Right atrium auricular region (tissue), 2 donors: ENCODE data around the gene TAF3. TPM values are rescaled to one million over a fixed set of nuclear protein-coding genes. Genes with fewer than 3 reads are reported as not detected.

Source experiments
- DNase-seq: peaks from one replicate; pipeline ENCODE4 v3.0.0-alpha.2; 2019; ENCODE audit warnings: low spot score
- H3K27ac ChIP-seq, 2 donors: fragments of 200-600 bp; sonication (generic); 1 replicate in 1 of 2; 2 replicates in 1 of 2; pipeline ENCODE4 v1.5.1; 2016 to 2019
- H3K27me3 ChIP-seq, 2 donors: fragments of 200-600 bp; sonication (generic); one replicate each; pipeline versions ENCODE4 v1.5.1 to v1.6.0; 2017 to 2019
- H3K36me3 ChIP-seq: fragments of 200-600 bp; sonication (generic); one replicate; pipeline ENCODE4 v1.5.1; 2016
- H3K4me1 ChIP-seq, 2 donors: fragments of 200-600 bp; sonication (generic); one replicate each; pipeline versions ENCODE4 v1.5.1 to v1.6.0; 2017 to 2019
- H3K4me3 ChIP-seq, 2 donors: fragments of 200-600 bp; sonication (generic); 1 replicate in 1 of 2; 2 replicates in 1 of 2; pipeline ENCODE4 v1.5.1; 2017 to 2019; ENCODE audit warnings: mild to moderate bottlenecking in 1 of 2, moderate library complexity in 1 of 2
- H3K9me3 ChIP-seq, 2 donors: fragments of 200-600 bp; sonication (generic); one replicate each; pipeline ENCODE4 v1.5.1; 2019
- total RNA-seq, 2 donors: library from RNA; depleted of rRNA; stranded (reverse); fragments of >200 nt; gene quantifications; one replicate each; pipeline ENCODE4 v1.1.0, GENCODE V29; 2016
- TF ChIP-seq, protein P1 (sequence below), 2 donors: fragments of 200-600 bp; sonication (generic); IDR thresholded peaks; one replicate each; pipeline ENCODE4 v1.5.1; 2019; ENCODE audit warnings: antibody characterized with exemption in 2 of 2

The TAF3 gene
- total RNA-seq, 2 donors from 2014 or later = 4.6 to 6.1 TPM

DNA sequence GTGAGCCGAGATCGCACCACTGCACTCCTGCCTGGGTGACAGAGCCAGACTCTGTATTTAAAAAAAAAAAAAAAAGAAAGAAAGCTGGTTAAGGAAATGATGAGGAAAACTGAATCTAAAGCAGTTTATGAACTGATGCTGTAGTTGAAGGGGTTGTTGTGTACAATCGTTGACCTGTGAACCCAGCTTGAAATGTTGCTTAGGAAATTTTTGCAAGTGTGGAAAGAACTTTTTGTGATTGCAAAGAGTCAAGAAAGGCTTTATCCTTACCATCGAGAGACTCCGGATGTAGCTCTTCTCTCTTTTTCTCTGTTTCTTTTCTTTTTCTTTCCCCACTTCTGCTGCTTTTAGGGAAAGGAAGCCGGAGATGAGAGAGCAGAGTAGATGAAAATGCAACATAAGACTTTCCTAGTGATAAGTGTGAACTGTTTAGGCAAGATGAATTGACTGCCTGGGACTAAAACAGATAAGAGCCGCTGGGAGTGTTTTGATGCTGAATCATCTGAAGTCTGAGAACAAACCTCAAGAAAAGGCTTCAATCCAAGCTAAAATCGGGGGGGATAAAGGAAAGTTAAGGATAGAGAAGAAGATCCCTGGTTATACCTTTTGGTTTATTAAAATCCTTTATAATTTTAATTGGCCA, 69.0 kb downstream of the TAF3 start:
- H3K36me3 ChIP-seq = no peaks in the 10 kb centered on the region
- H3K27ac ChIP-seq = no peak overlapping the region
- no peak for DNase-seq
- no peaks in the 10 kb centered on the region for H3K9me3 ChIP-seq
- TF ChIP-seq, protein P1, sequence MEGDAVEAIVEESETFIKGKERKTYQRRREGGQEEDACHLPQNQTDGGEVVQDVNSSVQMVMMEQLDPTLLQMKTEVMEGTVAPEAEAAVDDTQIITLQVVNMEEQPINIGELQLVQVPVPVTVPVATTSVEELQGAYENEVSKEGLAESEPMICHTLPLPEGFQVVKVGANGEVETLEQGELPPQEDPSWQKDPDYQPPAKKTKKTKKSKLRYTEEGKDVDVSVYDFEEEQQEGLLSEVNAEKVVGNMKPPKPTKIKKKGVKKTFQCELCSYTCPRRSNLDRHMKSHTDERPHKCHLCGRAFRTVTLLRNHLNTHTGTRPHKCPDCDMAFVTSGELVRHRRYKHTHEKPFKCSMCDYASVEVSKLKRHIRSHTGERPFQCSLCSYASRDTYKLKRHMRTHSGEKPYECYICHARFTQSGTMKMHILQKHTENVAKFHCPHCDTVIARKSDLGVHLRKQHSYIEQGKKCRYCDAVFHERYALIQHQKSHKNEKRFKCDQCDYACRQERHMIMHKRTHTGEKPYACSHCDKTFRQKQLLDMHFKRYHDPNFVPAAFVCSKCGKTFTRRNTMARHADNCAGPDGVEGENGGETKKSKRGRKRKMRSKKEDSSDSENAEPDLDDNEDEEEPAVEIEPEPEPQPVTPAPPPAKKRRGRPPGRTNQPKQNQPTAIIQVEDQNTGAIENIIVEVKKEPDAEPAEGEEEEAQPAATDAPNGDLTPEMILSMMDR (IDR thresholded peaks at IDR 0.05) = no peak
- no peak overlapping the region for H3K4me3 ChIP-seq
- no peaks in the 10 kb centered on the region for H3K27me3 ChIP-seq
- H3K4me1 ChIP-seq = no peaks in the 10 kb centered on the region

DNA sequence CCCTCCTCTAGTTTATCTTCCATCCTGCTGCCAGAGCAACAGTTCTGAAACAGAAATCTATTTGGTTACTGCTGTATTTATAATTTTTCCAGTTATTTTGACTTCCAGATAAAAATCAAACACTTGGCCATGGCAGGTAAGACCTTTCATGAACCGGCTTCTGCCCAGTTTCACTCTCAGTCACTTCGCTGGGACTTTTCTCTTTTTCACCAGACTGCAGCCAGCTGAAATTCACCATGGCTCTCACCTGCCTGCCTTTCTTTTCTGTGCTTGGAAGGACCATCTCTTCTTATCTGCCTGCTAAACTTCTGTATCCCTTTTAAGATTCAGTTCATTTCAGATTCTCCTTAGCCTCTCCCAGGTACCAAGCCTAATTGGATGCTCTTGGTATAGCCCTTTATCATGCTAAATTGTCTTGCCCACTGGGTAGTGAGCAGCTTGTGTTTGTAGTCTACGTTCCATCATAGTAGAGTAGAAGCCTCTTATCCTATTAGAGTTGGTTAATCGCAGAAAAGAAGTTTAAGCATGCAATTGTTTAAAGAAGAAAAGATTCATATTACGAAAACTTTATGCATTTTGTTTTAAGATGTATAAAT, 71.7 kb downstream of the TAF3 start:
- Histone ChIP-seq H3K4me1 (no peaks in the 10 kb centered on the region), H3K27ac (no peak overlapping the region), H3K9me3 (no peaks in the 10 kb centered on the region), H3K27me3 (no peaks in the 10 kb centered on the region), H3K36me3 (no peaks in the 10 kb centered on the region), H3K4me3 (no peak overlapping the region)
- TF ChIP-seq, protein P1 (IDR thresholded peaks at IDR 0.05) = no peak
- no peak for DNase-seq

DNA sequence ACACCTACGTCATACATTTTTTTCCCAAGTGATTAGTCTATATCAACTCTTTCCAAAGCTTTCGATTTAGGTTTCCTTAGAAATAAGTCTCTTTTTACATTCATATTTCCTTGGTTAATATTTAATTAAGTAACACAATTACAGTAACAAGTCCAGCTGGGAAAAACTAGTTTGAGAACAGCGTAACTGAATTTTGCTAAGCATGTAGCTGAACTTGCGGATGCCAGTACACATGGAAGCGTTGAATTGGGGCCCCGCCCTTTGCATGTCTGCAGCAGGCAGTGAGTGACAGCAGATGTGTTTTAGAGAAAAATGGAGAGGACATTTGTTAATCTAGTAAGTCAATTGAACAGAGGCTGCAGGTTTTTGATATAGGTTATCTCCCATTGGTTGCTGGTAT, 72.5 kb downstream of the TAF3 start:
- Histone ChIP-seq H3K4me3 (no peak overlapping the region), H3K36me3 (no peaks in the 10 kb centered on the region), H3K4me1 (no peaks in the 10 kb centered on the region), H3K27ac (no peak overlapping the region), H3K27me3 (no peaks in the 10 kb centered on the region), H3K9me3 (no peaks in the 10 kb centered on the region)
- DNase-seq = no peak
- TF ChIP-seq, protein P1 (IDR thresholded peaks at IDR 0.05) = no peak

DNA sequence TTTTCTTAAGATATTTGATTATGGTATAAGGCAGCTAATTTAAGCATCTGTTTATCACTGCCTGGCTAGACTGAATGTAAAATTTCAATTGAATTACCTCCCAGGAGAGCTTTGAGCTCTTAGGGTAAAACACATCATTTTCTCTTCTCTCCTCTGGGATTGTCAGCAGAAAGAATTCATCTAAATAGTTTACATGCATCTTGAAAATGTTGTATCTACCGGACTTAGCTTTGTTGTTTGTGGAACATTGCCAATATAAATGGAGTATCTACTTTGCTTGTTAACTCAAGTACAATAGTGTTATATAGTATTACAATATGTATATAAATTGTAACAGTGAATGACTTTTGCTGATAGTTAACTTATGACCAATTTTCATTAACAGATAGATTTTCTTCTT, 73.3 kb downstream of the TAF3 start:
- no peak overlapping the region for H3K27ac ChIP-seq
- no peaks in the 10 kb centered on the region for H3K27me3 ChIP-seq
- no peaks in the 10 kb centered on the region for H3K9me3 ChIP-seq
- no peak for DNase-seq
- H3K36me3 ChIP-seq = no peaks in the 10 kb centered on the region
- no peaks in the 10 kb centered on the region for H3K4me1 ChIP-seq
- TF ChIP-seq, protein P1 (IDR thresholded peaks at IDR 0.05) = no peak
- H3K4me3 ChIP-seq = no peak overlapping the region

DNA sequence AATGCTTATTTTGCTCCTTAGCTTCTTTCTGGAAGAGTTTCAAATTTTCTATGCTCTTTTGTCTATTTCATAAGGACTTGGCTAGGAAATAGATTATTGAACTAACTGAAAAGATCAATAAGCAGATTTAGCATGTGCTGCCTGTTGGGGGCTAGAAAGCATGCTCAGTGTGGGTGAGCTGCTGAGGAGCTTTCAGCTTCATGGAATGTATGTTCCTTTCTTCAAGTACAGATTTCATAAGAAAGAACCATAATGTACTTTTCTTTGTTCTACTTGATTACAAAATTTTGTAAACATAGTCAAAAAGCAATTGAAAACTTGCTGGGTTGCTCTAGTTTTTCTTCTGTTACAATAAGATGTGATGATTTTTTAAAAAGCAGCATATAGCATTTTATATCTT, 73.8 kb downstream of the TAF3 start:
- no peak overlapping the region for H3K27ac ChIP-seq
- H3K9me3 ChIP-seq = no peaks in the 10 kb centered on the region
- DNase-seq = no peak
- H3K27me3 ChIP-seq = no peaks in the 10 kb centered on the region
- no peaks in the 10 kb centered on the region for H3K4me1 ChIP-seq
- H3K4me3 ChIP-seq = no peak overlapping the region
- H3K36me3 ChIP-seq = no peaks in the 10 kb centered on the region
- TF ChIP-seq, protein P1 (IDR thresholded peaks at IDR 0.05) = no peak

DNA sequence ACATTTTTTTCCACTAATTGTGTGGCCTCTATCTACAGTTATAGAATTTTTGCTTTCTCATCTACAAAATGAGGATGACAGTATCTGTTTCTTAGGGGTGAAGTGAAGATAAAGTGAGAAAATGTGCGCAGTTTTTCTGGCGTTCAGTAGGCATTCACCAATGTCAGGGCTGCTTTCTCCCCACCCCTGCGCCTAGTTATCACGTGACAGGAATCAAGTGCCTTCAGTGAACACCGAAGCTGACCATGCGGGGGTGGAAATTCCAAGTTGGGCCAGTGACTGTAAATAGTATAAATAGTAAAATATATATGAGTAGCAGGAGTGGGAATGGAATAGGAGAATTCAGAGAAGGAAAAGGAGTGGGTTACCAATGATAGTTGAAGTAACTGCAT, 77.4 kb downstream of the TAF3 start:
- no peak for DNase-seq
- TF ChIP-seq, protein P1 (IDR thresholded peaks at IDR 0.05) = no peak
- no peaks in the 10 kb centered on the region for H3K4me1 ChIP-seq

More for the DNA sequence above, 77.4 kb downstream of the TAF3 start:
- Histone ChIP-seq H3K27ac (no peak overlapping the region), H3K27me3 (no peaks in the 10 kb centered on the region), H3K9me3 (no peaks in the 10 kb centered on the region), H3K36me3 (no peaks in the 10 kb centered on the region), H3K4me3 (no peak overlapping the region)
